ENCODE data around the gene GPR35.

The GPR35 gene

GRCh38 chr2:240602266-240603050 lies 22.8 kb upstream of the GPR35 start:
- TF ChIP-seq CTCF (IDR thresholded peaks at IDR 0.05; ENCODE audit: insufficient read depth, missing control alignments) = no peak
- DNase-seq (ENCODE audit: insufficient read length, low spot score) (no peak), FAIRE-seq (no peak)

GRCh38 chr2:240603081-240603835 lies 22.0 kb upstream of the GPR35 start:
- FAIRE-seq = no peak

GRCh38 chr2:240603846-240604245 lies 21.4 kb upstream of the GPR35 start:
- no peak for TF ChIP-seq CTCF (IDR thresholded peaks at IDR 0.05; ENCODE audit: insufficient read depth, missing control alignments)
- FAIRE-seq = no peak
- no peak for DNase-seq (ENCODE audit: insufficient read length, low spot score)

More at GRCh38 chr2:240603081-240603835, 22.0 kb upstream of the GPR35 start:
- TF ChIP-seq CTCF (IDR thresholded peaks at IDR 0.05; ENCODE audit: insufficient read depth, missing control alignments) = no peak
- no peak for DNase-seq (ENCODE audit: insufficient read length, low spot score)

- DNase-seq (ENCODE audit: insufficient read length, low spot score) = no peak
- no peak for FAIRE-seq
- no peak for TF ChIP-seq CTCF (IDR thresholded peaks at IDR 0.05; ENCODE audit: insufficient read depth, missing control alignments)
Measured at GRCh38 chr2:240604291-240604938, 20.9 kb upstream of the GPR35 start.

GRCh38 chr2:240604939-240605716 lies 20.2 kb upstream of the GPR35 start:
- no peak for FAIRE-seq
- no peak for TF ChIP-seq CTCF (IDR thresholded peaks at IDR 0.05; ENCODE audit: insufficient read depth, missing control alignments)
- DNase-seq (ENCODE audit: insufficient read length, low spot score) = no peak

GRCh38 chr2:240605867-240606743 lies 19.2 kb upstream of the GPR35 start:
- no peak for FAIRE-seq
- TF ChIP-seq CTCF (IDR thresholded peaks at IDR 0.05; ENCODE audit: insufficient read depth, missing control alignments) = no peak

More at GRCh38 chr2:240605867-240606743, 19.2 kb upstream of the GPR35 start:
- DNase-seq (ENCODE audit: insufficient read length, low spot score) = no peak

Measured in D721Med (cell line).